Mesendoderm (in vitro differentiated cells): ENCODE results near the gene CD177.
"Not testable (repeated sequence)": the region's sequence is repeated elsewhere in the genome, so short reads cannot be mapped to it uniquely, and the experiment has no call there.

Source experiments
- DNase-seq: peaks from one replicate; pipeline ENCODE4 v3.0.0; 2013
- H2AK5ac ChIP-seq: 2 replicates; pipeline ENCODE4 v1.6.1; 2013; ENCODE audit warnings: low read length, inconsistent platforms
- H2BK120ac ChIP-seq: 2 replicates; pipeline ENCODE4 v1.6.1; 2013; ENCODE audit warnings: low read depth, mild to moderate bottlenecking, low read length, moderate library complexity, mixed read lengths
- H2BK15ac ChIP-seq: replicated peaks from 2 replicates; pipeline ENCODE4 v1.6.1; 2013; ENCODE audit warnings: low read depth, mild to moderate bottlenecking, moderate library complexity
- H2BK5ac ChIP-seq: 2 replicates; pipeline ENCODE4 v1.6.1; 2013; ENCODE audit warnings: low read length, inconsistent platforms
- H3K18ac ChIP-seq: 2 replicates; pipeline ENCODE4 v1.6.1; 2013; ENCODE audit warnings: mild to moderate bottlenecking, low read length, mixed read lengths
- H3K23ac ChIP-seq: one replicate; pipeline ENCODE4 v1.6.1; 2013; ENCODE audit warnings: low read length
- H3K27ac ChIP-seq: 2 replicates; pipeline ENCODE4 v1.5.1; 2013; ENCODE audit warnings: low read depth, mild to moderate bottlenecking, inconsistent platforms, low read length, moderate library complexity
- H3K27me3 ChIP-seq: 2 replicates; pipeline ENCODE4 v1.6.1; 2013; ENCODE audit warnings: low read length, control low read depth, mild to moderate bottlenecking, inconsistent platforms; ENCODE audit not compliant: insufficient read depth, poor library complexity
- H3K36me3 ChIP-seq: 2 replicates; pipeline ENCODE4 v1.6.1; 2013; ENCODE audit warnings: low read length, inconsistent platforms; ENCODE audit not compliant: control insufficient read depth, insufficient read depth
- H3K4ac ChIP-seq: one replicate; pipeline ENCODE4 v1.6.1; 2013; ENCODE audit warnings: low read depth, mild to moderate bottlenecking, low read length, moderate library complexity
- H3K4me1 ChIP-seq: 2 replicates; pipeline ENCODE4 v1.6.1; 2013; ENCODE audit warnings: low read depth, low read length, inconsistent platforms; ENCODE audit not compliant: control insufficient read depth
- H3K4me2 ChIP-seq: 2 replicates; pipeline ENCODE4 v1.6.1; 2013; ENCODE audit warnings: low read length
- H3K4me3 ChIP-seq: 2 replicates; pipeline ENCODE4 v1.5.1; 2013; ENCODE audit warnings: mild to moderate bottlenecking, low read length
- H3K56ac ChIP-seq: one replicate; pipeline ENCODE4 v1.6.1; 2013; ENCODE audit warnings: low read length
- H3K79me1 ChIP-seq: 2 replicates; pipeline ENCODE4 v1.6.1; 2013; ENCODE audit warnings: low read length, inconsistent platforms
- H3K79me2 ChIP-seq: 2 replicates; pipeline ENCODE4 v1.6.1; 2013; ENCODE audit warnings: mild to moderate bottlenecking, low read length; ENCODE audit not compliant: control insufficient read depth, insufficient read depth
- H3K9ac ChIP-seq: 2 replicates; pipeline ENCODE4 v1.6.1; 2013; ENCODE audit warnings: low read length, inconsistent platforms
- H4K5ac ChIP-seq: one replicate; pipeline ENCODE4 v1.6.1; 2013; ENCODE audit warnings: low read length
- H4K8ac ChIP-seq: one replicate; pipeline ENCODE4 v1.6.1; 2013; ENCODE audit warnings: low read depth, mild to moderate bottlenecking, control low read depth, low read length, moderate library complexity
- WGBS: extraction: QIAGEN DNeasy Blood & Tissue Kit; methylation state at CpG from one replicate; pipeline ENCODE4 v1.1.7; 2013; ENCODE audit warnings: low lambda C conversion rate, missing lambda C conversion rate; ENCODE audit not compliant: insufficient coverage; ENCODE audit errors: extremely low coverage; 5-methylcytosine and 5-hydroxymethylcytosine counted together

Gene CD177

GRCh38 chr19:43336508-43336907 is 17.0 kb upstream of the CD177 start:
- not testable (repeated sequence) for H3K79me2 ChIP-seq, H3K27me3 ChIP-seq, H4K5ac ChIP-seq, H3K4me1 ChIP-seq, DNase-seq, H3K4ac ChIP-seq, H3K23ac ChIP-seq, H3K18ac ChIP-seq, H2BK120ac ChIP-seq, H3K4me3 ChIP-seq, H3K79me1 ChIP-seq, H3K9ac ChIP-seq, H2BK5ac ChIP-seq, H3K4me2 ChIP-seq, H2AK5ac ChIP-seq, H4K8ac ChIP-seq, H3K56ac ChIP-seq, H2BK15ac ChIP-seq, H3K27ac ChIP-seq, H3K36me3 ChIP-seq
- no CpG with 5 or more reads among the region's 2 CpGs for WGBS

GRCh38 chr19:43337737-43338136 is 15.7 kb upstream of the CD177 start:
- Histone ChIP-seq H3K23ac (no peak overlapping the region), H3K27me3 (no peaks in the 10 kb centered on the region), H2BK15ac (no peak overlapping the region), H3K4me2 (no peak overlapping the region), H4K5ac (no peak overlapping the region), H3K36me3 (no peaks in the 10 kb centered on the region), H3K4ac (no peak overlapping the region), H4K8ac (no peak overlapping the region), H3K4me1 (no peaks in the 10 kb centered on the region), H3K56ac (no peak overlapping the region), H2AK5ac (no peak overlapping the region), H3K79me1 (no peaks in the 10 kb centered on the region), H2BK5ac (no peak overlapping the region), H3K27ac (no peak overlapping the region), H3K4me3 (no peak overlapping the region), H3K9ac (no peak overlapping the region), H3K79me2 (no peaks in the 10 kb centered on the region), H3K18ac (no peak overlapping the region), H2BK120ac (no peak overlapping the region)
- DNase-seq = no peak
- no CpG with 5 or more reads among the region's 8 CpGs for WGBS

GRCh38 chr19:43338530-43338929 is 15.0 kb upstream of the CD177 start:
- no peaks in the 10 kb centered on the region for H3K79me2 ChIP-seq
- no peak for DNase-seq
- no peak overlapping the region for H4K5ac ChIP-seq
- H3K4ac ChIP-seq = no peak overlapping the region
- H3K79me1 ChIP-seq = no peaks in the 10 kb centered on the region
- no peak overlapping the region for H3K56ac ChIP-seq
- H3K18ac ChIP-seq = no peak overlapping the region
- no peak overlapping the region for H4K8ac ChIP-seq
- no peak overlapping the region for H3K27ac ChIP-seq
- no peaks in the 10 kb centered on the region for H3K4me1 ChIP-seq
- H2BK120ac ChIP-seq = no peak overlapping the region
- H2AK5ac ChIP-seq = no peak overlapping the region
- H3K4me3 ChIP-seq = no peak overlapping the region
- H3K23ac ChIP-seq = no peak overlapping the region
- H3K4me2 ChIP-seq = no peak overlapping the region
- H3K36me3 ChIP-seq = no peaks in the 10 kb centered on the region
- no peak overlapping the region for H2BK5ac ChIP-seq
- no CpG with 5 or more reads among the region's 5 CpGs for WGBS
- no peak overlapping the region for H2BK15ac ChIP-seq
- no peaks in the 10 kb centered on the region for H3K27me3 ChIP-seq
- H3K9ac ChIP-seq = no peak overlapping the region

GRCh38 chr19:43339243-43339930 is 14.1 kb upstream of the CD177 start:
- H3K4me2 ChIP-seq, H2BK15ac ChIP-seq, H3K36me3 ChIP-seq, H3K4me1 ChIP-seq, H3K4me3 ChIP-seq, H3K4ac ChIP-seq, H3K27ac ChIP-seq, H3K18ac ChIP-seq, H3K79me2 ChIP-seq, H3K23ac ChIP-seq, H3K9ac ChIP-seq, H2AK5ac ChIP-seq, H4K5ac ChIP-seq, H3K79me1 ChIP-seq, H2BK5ac ChIP-seq, H3K27me3 ChIP-seq, H3K56ac ChIP-seq, H2BK120ac ChIP-seq, DNase-seq, H4K8ac ChIP-seq: not testable (repeated sequence)
- WGBS = no CpG with 5 or more reads among the region's 6 CpGs

- not testable (repeated sequence) for H3K23ac ChIP-seq, DNase-seq, H3K4me1 ChIP-seq, H3K4me3 ChIP-seq, H3K79me2 ChIP-seq, H3K56ac ChIP-seq, H2BK15ac ChIP-seq, H2BK120ac ChIP-seq, H4K5ac ChIP-seq, H3K9ac ChIP-seq, H3K79me1 ChIP-seq, H3K4ac ChIP-seq, H3K36me3 ChIP-seq, H3K18ac ChIP-seq, H3K4me2 ChIP-seq, H2BK5ac ChIP-seq, H3K27ac ChIP-seq, H2AK5ac ChIP-seq, H4K8ac ChIP-seq, H3K27me3 ChIP-seq
- no CpG with 5 or more reads among the region's 2 CpGs for WGBS
Measured at GRCh38 chr19:43340101-43340500, 13.4 kb upstream of the CD177 start.

GRCh38 chr19:43341098-43341497 is 12.4 kb upstream of the CD177 start:
- H2BK15ac ChIP-seq, H3K4me1 ChIP-seq, H2BK5ac ChIP-seq, H3K9ac ChIP-seq, H3K4ac ChIP-seq, H3K56ac ChIP-seq, H4K5ac ChIP-seq, H3K27me3 ChIP-seq, H3K27ac ChIP-seq, H3K79me1 ChIP-seq, DNase-seq, H3K23ac ChIP-seq, H3K4me2 ChIP-seq, H3K18ac ChIP-seq, H3K36me3 ChIP-seq, H3K79me2 ChIP-seq, H3K4me3 ChIP-seq, H2AK5ac ChIP-seq, H2BK120ac ChIP-seq, H4K8ac ChIP-seq: not testable (repeated sequence)
- no CpG with 5 or more reads among the region's 3 CpGs for WGBS
